Measurements from ENCODE around the gene LRRC32.

LRRC32 gene

GRCh38 chr11:76691655-76692054 lies 21.1 kb upstream of the LRRC32 start:
- Histone ChIP-seq H3K27me3 (ENCODE audit: insufficient read depth, poor library complexity, severe bottlenecking) (no peaks in the 10 kb centered on the region), H3K9me3 (ENCODE audit: severe bottlenecking) (no peaks in the 10 kb centered on the region), H3K36me3 (ENCODE audit: low read depth) (no peaks in the 10 kb centered on the region), H3K27ac (ENCODE audit: poor library complexity, severe bottlenecking) (no peak overlapping the region), H3K4me1 (ENCODE audit: insufficient read depth, poor library complexity, severe bottlenecking) (no peaks in the 10 kb centered on the region), H3K4me3 (ENCODE audit: severe bottlenecking) (no peak overlapping the region)
- DNase-seq (ENCODE audit: low spot score) (no peak), ATAC-seq (ENCODE audit: low read depth) (no peak)
- no peak for TF ChIP-seq CTCF (IDR thresholded peaks at IDR 0.05; ENCODE audit: poor library complexity, severe bottlenecking)

GRCh38 chr11:76690736-76691135 lies 20.2 kb upstream of the LRRC32 start:
- TF ChIP-seq CTCF (IDR thresholded peaks at IDR 0.05; ENCODE audit: poor library complexity, severe bottlenecking), result no peak
- Histone ChIP-seq H3K27ac (ENCODE audit: poor library complexity, severe bottlenecking) (no peak overlapping the region), H3K9me3 (ENCODE audit: severe bottlenecking) (no peaks in the 10 kb centered on the region), H3K4me1 (ENCODE audit: insufficient read depth, poor library complexity, severe bottlenecking) (no peaks in the 10 kb centered on the region), H3K27me3 (ENCODE audit: insufficient read depth, poor library complexity, severe bottlenecking) (no peaks in the 10 kb centered on the region), H3K4me3 (ENCODE audit: severe bottlenecking) (no peak overlapping the region), H3K36me3 (ENCODE audit: low read depth) (no peaks in the 10 kb centered on the region)
- ATAC-seq (ENCODE audit: low read depth), result no peak
- no peak for DNase-seq (ENCODE audit: low spot score)

GRCh38 chr11:76689313-76690260 lies 19.0 kb upstream of the LRRC32 start:
- DNase-seq (ENCODE audit: low spot score) (no peak), ATAC-seq (ENCODE audit: low read depth) (no peak)
- no peaks in the 10 kb centered on the region for H3K27me3 ChIP-seq (ENCODE audit: insufficient read depth, poor library complexity, severe bottlenecking)
- no peaks in the 10 kb centered on the region for H3K4me1 ChIP-seq (ENCODE audit: insufficient read depth, poor library complexity, severe bottlenecking)
- no peak overlapping the region for H3K27ac ChIP-seq (ENCODE audit: poor library complexity, severe bottlenecking)
- H3K4me3 ChIP-seq (ENCODE audit: severe bottlenecking), result no peak overlapping the region
- H3K9me3 ChIP-seq (ENCODE audit: severe bottlenecking), result no peaks in the 10 kb centered on the region
- no peaks in the 10 kb centered on the region for H3K36me3 ChIP-seq (ENCODE audit: low read depth)
- TF ChIP-seq CTCF (IDR thresholded peaks at IDR 0.05; ENCODE audit: poor library complexity, severe bottlenecking), result no peak

GRCh38 chr11:76688146-76688545 lies 17.6 kb upstream of the LRRC32 start:
- H3K4me1 ChIP-seq (ENCODE audit: insufficient read depth, poor library complexity, severe bottlenecking), result no peaks in the 10 kb centered on the region
- DNase-seq (ENCODE audit: low spot score) (no peak), ATAC-seq (ENCODE audit: low read depth) (no peak)
- no peak overlapping the region for H3K27ac ChIP-seq (ENCODE audit: poor library complexity, severe bottlenecking)
- no peaks in the 10 kb centered on the region for H3K9me3 ChIP-seq (ENCODE audit: severe bottlenecking)
- no peak for TF ChIP-seq CTCF (IDR thresholded peaks at IDR 0.05; ENCODE audit: poor library complexity, severe bottlenecking)
- H3K27me3 ChIP-seq (ENCODE audit: insufficient read depth, poor library complexity, severe bottlenecking), result no peaks in the 10 kb centered on the region
- H3K36me3 ChIP-seq (ENCODE audit: low read depth), result no peaks in the 10 kb centered on the region
- no peak overlapping the region for H3K4me3 ChIP-seq (ENCODE audit: severe bottlenecking)

Measured in RWPE2 (cell line).